Kidney (tissue), 14 donors: ENCODE measurements around the gene PMPCA. TPM values are rescaled to one million over a fixed set of nuclear protein-coding genes. Genes with fewer than 3 reads are reported as not detected.

Experiments
- DNase-seq, 5 donors: peaks; one replicate each; pipeline ENCODE4 v3.0.0-alpha.2; 2013 to 2020
- FAIRE-seq: peaks from 2 replicates; lab custom pipeline; 2012; peaks lifted over from hg19 to GRCh38; lab: Jason Lieb, UNC
- H3K27ac ChIP-seq, 2 donors: one replicate each; pipeline ENCODE4 v1.7.0; 2013; ENCODE audit warnings: low read depth in 2 of 2, low read length in 2 of 2, inconsistent platforms in 1 of 2
- H3K27me3 ChIP-seq: one replicate; pipeline ENCODE4 v1.7.1; 2013; ENCODE audit warnings: low read length, inconsistent platforms; ENCODE audit not compliant: control insufficient read depth, insufficient read depth
- H3K36me3 ChIP-seq, 3 donors: one replicate each; pipeline versions ENCODE4 v1.7.0 to v1.7.1; 2013; ENCODE audit warnings: low read length in 3 of 3, control low read depth in 1 of 3, inconsistent platforms in 1 of 3; ENCODE audit not compliant: insufficient read depth in 3 of 3, control insufficient read depth in 2 of 3
- H3K4me1 ChIP-seq, 3 donors: one replicate each; pipeline versions ENCODE4 v1.7.0 to v1.7.1; 2013; ENCODE audit warnings: low read length in 3 of 3, inconsistent platforms in 1 of 3, low read depth in 1 of 3; ENCODE audit not compliant: control insufficient read depth in 2 of 3, insufficient read depth in 2 of 3
- H3K4me3 ChIP-seq, 3 donors: one replicate each; pipeline versions ENCODE4 v1.7.0 to v1.8.1; 2013; ENCODE audit warnings: low read length in 3 of 3, control low read depth in 1 of 3, inconsistent platforms in 1 of 3
- H3K9ac ChIP-seq, 3 donors: one replicate each; pipeline versions ENCODE4 v1.7.0 to v1.7.1; 2013; ENCODE audit warnings: low read length in 3 of 3, control low read depth in 1 of 3, inconsistent platforms in 1 of 3
- H3K9me3 ChIP-seq, 3 donors: one replicate each; pipeline versions ENCODE4 v1.7.0 to v1.7.1; 2013; ENCODE audit warnings: low read length in 3 of 3, control low read depth in 1 of 3, inconsistent platforms in 1 of 3; ENCODE audit not compliant: control insufficient read depth in 2 of 3, insufficient read depth in 1 of 3
- intact Hi-C: fragments of 100-400 bp; cut with DNase I; formaldehyde crosslinking; loops from one replicate; pipeline ENCODE4 v1.11.1; 2022
- polyA plus RNA-seq: library from polyadenylated mRNA; stranded (reverse); fragments of 350-450 nt; fragmentation: Illumina TruSeq; extraction: RNeasy Lipid Tissue Mini Kit (QIAGEN cat#74804); gene quantifications from one replicate; pipeline ENCODE4 v1.2.3, GENCODE V29; 2014; ENCODE audit warnings: low read depth, low replicate concordance; ENCODE audit not compliant: insufficient read depth
- total RNA-seq: library from RNA; stranded (reverse); fragmentation: NEBNext Ultra II Directional; extraction: Animal tissue kit (Norgen Biotek cat#: 25700); gene quantifications from one replicate; pipeline ENCODE4 v1.2.1, GENCODE V29; 2021
- TF ChIP-seq, protein P1 (sequence below): IDR thresholded peaks from 3 replicates; pipeline ENCODE4 v1.5.1; 2012; ENCODE audit warnings: mild to moderate bottlenecking, moderate library complexity, borderline replicate concordance; ENCODE audit not compliant: insufficient read depth; ENCODE audit errors: extremely low read depth
- donor health status: control.
- donor health status: control.
- donor health status: control.
- donor health status: control.
- donor health status: control.
- donor health status: DM: yes; HTN: yes; CAD: no.
- donor health status: Normal renal cell carcinoma (clear cell type).

PMPCA gene
- total and polyA plus RNA-seq, 2 donors from 2014 or later, result 45.6 to 50.1 TPM

DNA sequence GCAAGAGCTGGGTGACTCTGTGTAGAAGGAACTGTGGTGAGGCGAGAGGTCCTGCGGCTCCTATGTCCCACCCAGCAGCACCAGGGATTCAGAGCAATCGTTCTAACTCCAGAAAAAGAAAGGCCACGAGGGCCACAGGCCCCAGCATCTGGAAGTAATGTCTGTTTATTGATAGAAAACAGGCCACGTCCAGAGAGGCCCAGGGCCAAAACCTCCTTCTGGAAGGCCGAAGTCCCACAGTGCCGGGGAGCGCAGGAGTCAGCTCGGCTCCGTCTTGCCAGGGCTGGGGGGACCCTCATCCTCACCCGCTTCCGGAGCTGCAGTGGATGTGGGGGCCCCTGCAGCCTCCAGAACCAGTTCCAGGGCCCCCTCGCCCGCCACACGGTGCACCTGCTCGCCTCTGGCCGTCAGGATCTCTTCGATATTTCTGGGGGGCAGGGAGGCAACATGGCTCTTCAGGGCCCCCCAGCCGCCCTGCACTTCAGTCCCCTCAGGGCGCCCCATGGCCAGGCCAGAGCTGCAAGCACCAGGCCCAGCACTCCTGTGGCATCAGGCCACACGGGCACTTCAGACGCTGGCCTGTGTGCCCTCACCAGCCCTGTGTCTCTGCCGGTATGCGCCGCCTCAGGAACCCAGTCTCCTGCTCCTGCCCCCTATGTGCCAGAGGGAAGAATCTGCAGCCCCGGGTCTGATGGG is 48.6 kb upstream of the PMPCA start:
- H3K27ac ChIP-seq, result no peak overlapping the region
- H3K36me3 ChIP-seq, result no peaks in the 10 kb centered on the region
- TF ChIP-seq, protein P1, sequence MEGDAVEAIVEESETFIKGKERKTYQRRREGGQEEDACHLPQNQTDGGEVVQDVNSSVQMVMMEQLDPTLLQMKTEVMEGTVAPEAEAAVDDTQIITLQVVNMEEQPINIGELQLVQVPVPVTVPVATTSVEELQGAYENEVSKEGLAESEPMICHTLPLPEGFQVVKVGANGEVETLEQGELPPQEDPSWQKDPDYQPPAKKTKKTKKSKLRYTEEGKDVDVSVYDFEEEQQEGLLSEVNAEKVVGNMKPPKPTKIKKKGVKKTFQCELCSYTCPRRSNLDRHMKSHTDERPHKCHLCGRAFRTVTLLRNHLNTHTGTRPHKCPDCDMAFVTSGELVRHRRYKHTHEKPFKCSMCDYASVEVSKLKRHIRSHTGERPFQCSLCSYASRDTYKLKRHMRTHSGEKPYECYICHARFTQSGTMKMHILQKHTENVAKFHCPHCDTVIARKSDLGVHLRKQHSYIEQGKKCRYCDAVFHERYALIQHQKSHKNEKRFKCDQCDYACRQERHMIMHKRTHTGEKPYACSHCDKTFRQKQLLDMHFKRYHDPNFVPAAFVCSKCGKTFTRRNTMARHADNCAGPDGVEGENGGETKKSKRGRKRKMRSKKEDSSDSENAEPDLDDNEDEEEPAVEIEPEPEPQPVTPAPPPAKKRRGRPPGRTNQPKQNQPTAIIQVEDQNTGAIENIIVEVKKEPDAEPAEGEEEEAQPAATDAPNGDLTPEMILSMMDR, result no peak
- intact Hi-C loops, result no loop called here
- DNase-seq (no peak), FAIRE-seq (no peak)
- no peaks in the 10 kb centered on the region for H3K9me3 ChIP-seq
- H3K4me3 ChIP-seq, result no peak overlapping the region
- peaks cover 0 to 10% (median 0%) of the 10 kb centered on the region in 3 donors for H3K4me1 ChIP-seq
- no peaks in the 10 kb centered on the region for H3K27me3 ChIP-seq
- no peak overlapping the region for H3K9ac ChIP-seq

DNA sequence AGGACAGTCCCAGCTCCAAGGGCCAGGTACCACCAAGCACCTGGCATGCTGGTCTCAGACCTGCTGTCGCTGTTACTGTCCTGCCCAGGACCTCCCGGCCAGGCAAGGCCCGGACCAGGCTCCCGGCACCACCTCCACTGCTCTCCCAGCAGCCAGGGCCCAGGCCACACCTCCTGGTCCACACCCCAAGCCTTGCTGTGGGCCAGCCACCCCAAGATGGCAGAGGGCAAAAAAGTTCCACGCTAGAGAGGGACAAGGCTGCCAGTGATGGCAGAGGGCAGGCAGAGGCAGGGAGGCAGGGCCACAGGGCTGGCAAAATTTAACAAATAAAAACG is 48.0 kb upstream of the PMPCA start:
- Histone ChIP-seq H3K27me3 (no peaks in the 10 kb centered on the region), H3K4me1 (peaks cover 0 to 10% (median 0%) of the 10 kb centered on the region in 3 donors), H3K4me3 (no peak overlapping the region), H3K27ac (no peak overlapping the region), H3K9me3 (no peaks in the 10 kb centered on the region), H3K36me3 (no peaks in the 10 kb centered on the region), H3K9ac (no peak overlapping the region)
- FAIRE-seq (no peak), DNase-seq (no peak)
- intact Hi-C loops, result no loop called here
- TF ChIP-seq, protein P1, result no peak

DNA sequence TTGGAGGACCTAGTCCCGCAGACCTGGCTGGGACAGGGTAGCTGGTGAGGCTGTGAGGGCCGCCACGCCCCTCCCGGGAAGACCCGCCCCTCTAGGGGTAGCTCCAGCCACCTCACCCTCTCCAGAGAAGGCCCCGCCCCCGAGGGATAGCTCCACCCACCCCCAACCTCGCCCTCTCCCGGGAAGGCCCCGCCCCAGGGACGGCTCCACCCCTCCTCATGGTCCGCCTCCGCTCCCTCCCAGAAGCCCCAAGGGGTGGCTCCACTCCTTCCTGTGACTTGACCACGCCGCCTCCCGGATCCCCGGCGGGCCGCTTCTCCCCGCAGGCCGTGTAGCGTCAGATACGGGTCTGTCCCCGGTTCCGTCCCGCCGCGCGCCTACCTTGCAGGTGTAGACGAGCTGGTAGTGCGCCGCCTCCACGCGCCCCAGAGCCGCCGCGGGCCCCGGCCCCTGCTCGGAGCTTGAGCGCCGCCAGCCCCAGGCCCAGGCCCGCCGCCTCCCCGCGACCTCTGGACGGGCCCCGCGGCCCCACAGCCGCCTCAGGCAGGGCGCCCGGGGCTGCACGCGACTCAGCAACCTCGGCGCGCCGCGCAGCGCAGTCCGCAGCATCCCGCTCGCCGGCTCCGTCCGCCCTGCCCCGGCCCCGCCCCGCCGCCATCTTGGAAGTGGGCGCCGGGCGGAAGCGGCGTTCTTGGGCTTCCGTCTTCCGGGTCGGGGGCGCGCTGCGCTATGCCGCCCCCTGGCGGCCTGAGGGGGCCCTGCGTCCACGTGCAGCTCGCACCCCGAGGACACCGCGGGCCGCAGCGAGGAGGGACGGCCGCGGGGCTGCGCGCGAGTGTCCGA is 47.1 kb upstream of the PMPCA start, which contains the start of gene DNLZ:
Gene DNLZ (minus strand): TSS at position 639 of the 843 bp plus-strand sequence. CDS start 30 bp downstream, at position 609.
- H3K9ac ChIP-seq, result no peak within 1 kb of the TSS
- H3K36me3 ChIP-seq, result no peaks in the 10 kb centered on the region
- H3K4me1 ChIP-seq, result peaks cover 0 to 10% (median 0%) of the 10 kb centered on the region in 3 donors
- H3K4me3 ChIP-seq, result peak within 1 kb of the TSS in 1 of 3 donors; percentile 55
- no peaks in the 10 kb centered on the region for H3K27me3 ChIP-seq
- TF ChIP-seq, protein P1, result peak; percentile 98
- intact Hi-C loops, result no loop called here
- FAIRE-seq, result no peak
- peak; percentile 95 to 99 (median 97) for DNase-seq
- H3K27ac ChIP-seq, result peak within 1 kb of the TSS; percentile 67 to 69
- no peaks in the 10 kb centered on the region for H3K9me3 ChIP-seq
